Stimulated activated CD8-positive, alpha-beta memory T cell treated with anti-CD3 and anti-CD28 coated beads, Interleukin-12 subunit alpha, Interleukin-12 subunit beta, amount 100 ng/mL, for 4 hours (primary cell): ENCODE results near the gene PDLIM7.
"Not testable (repeated sequence)": the region's sequence is repeated elsewhere in the genome, so short reads cannot be mapped to it uniquely, and the experiment has no call there.

Experiments
- DNase-seq: peaks from one replicate; pipeline ENCODE4 v3.0.0-alpha.2; 2020; ENCODE audit warnings: low read depth

PDLIM7 gene

GRCh38 chr5:177497292-177498012 lies at the start of gene PDLIM7:
PDLIM7 (minus strand) TSS chr5:177497604; CDS start chr5:177496512, 1,092 bp downstream.
- peak; percentile 86 for DNase-seq

GRCh38 chr5:177546258-177546741 lies 48.9 kb upstream of the PDLIM7 start:
- no peak for DNase-seq

- no peak for DNase-seq
These were observed 48.3 kb upstream of the PDLIM7 start for GRCh38 chr5:177545487-177546257.

GRCh38 chr5:177542816-177543465 lies 45.5 kb upstream of the PDLIM7 start:
- no peak for DNase-seq

- DNase-seq: no peak
These were observed 43.0 kb upstream of the PDLIM7 start for GRCh38 chr5:177540438-177540837.

- DNase-seq: no peak
These were observed 42.0 kb upstream of the PDLIM7 start for GRCh38 chr5:177539411-177539810.

GRCh38 chr5:177538876-177539275 lies 41.5 kb upstream of the PDLIM7 start:
- DNase-seq: no peak

- DNase-seq: no peak
These were observed 40.3 kb upstream of the PDLIM7 start for GRCh38 chr5:177537389-177538361.

- DNase-seq: no peak
These were observed 39.0 kb upstream of the PDLIM7 start for GRCh38 chr5:177536386-177536785.

- no peak for DNase-seq
These were observed 37.7 kb upstream of the PDLIM7 start for GRCh38 chr5:177535125-177535524.

- DNase-seq: not testable (repeated sequence)
These were observed 37.0 kb upstream of the PDLIM7 start for GRCh38 chr5:177534433-177534832.

- DNase-seq: no peak
These were observed 34.0 kb upstream of the PDLIM7 start for GRCh38 chr5:177531209-177531940.

GRCh38 chr5:177530638-177531037 lies 33.2 kb upstream of the PDLIM7 start:
- no peak for DNase-seq

- no peak for DNase-seq
These were observed 32.1 kb upstream of the PDLIM7 start for GRCh38 chr5:177529247-177530203.

- DNase-seq: no peak
These were observed 31.2 kb upstream of the PDLIM7 start for GRCh38 chr5:177528631-177529030.

GRCh38 chr5:177527595-177527994 lies 30.2 kb upstream of the PDLIM7 start:
- DNase-seq: no peak

- no peak for DNase-seq
These were observed 29.4 kb upstream of the PDLIM7 start for GRCh38 chr5:177526791-177527190.

GRCh38 chr5:177526191-177526590 lies 28.8 kb upstream of the PDLIM7 start:
- no peak for DNase-seq

- no peak for DNase-seq
These were observed 27.7 kb upstream of the PDLIM7 start for GRCh38 chr5:177524941-177525655.
